ENCODE measurements around the gene SLC12A9.

DNA sequence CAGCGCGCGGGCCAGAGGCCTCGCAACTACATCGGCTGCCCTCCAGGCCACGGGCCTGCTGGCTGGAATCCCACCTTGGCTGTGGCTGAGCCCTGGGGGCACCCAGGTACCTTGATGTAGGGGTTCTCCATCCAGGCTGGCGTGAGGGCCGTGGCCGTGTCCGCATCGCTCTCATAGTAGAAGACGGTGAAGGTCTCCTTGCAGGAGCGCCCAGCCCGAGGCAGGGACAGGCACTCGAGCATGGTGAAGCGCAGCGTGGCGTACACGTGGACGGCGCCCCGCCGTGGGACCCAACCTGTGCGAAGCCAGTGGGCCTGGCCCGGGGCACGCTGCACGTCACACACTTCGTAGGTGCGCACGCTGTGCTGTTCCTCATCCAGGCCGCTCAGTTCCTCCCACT is 29.0 kb upstream of the SLC12A9 start:
- TF ChIP-seq, protein P1, sequence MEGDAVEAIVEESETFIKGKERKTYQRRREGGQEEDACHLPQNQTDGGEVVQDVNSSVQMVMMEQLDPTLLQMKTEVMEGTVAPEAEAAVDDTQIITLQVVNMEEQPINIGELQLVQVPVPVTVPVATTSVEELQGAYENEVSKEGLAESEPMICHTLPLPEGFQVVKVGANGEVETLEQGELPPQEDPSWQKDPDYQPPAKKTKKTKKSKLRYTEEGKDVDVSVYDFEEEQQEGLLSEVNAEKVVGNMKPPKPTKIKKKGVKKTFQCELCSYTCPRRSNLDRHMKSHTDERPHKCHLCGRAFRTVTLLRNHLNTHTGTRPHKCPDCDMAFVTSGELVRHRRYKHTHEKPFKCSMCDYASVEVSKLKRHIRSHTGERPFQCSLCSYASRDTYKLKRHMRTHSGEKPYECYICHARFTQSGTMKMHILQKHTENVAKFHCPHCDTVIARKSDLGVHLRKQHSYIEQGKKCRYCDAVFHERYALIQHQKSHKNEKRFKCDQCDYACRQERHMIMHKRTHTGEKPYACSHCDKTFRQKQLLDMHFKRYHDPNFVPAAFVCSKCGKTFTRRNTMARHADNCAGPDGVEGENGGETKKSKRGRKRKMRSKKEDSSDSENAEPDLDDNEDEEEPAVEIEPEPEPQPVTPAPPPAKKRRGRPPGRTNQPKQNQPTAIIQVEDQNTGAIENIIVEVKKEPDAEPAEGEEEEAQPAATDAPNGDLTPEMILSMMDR (IDR thresholded peaks at IDR 0.05) = no peak
- TF ChIP-seq POLR2AphosphoS5 (IDR thresholded peaks at IDR 0.05) = no peak

Measured in prostate gland (tissue), 2 donors.